Heart left ventricle (tissue), 13 donors: ENCODE results near the gene DIAPH3.

Source experiments
- CTCF ChIP-seq, 12 donors: fragments of 200-600 bp; sonication (generic) in 4 of 12; IDR thresholded peaks; one replicate each; pipeline versions ENCODE4 v1.5.0 to v1.8.0; 2018 to 2022; ENCODE audit warnings: antibody characterized with exemption in 12 of 12, mild to moderate bottlenecking in 5 of 12
- POLR2A ChIP-seq, 2 donors: fragments of 450-650 bp; IDR thresholded peaks; one replicate each; pipeline ENCODE4 v1.6.1; 2017; ENCODE audit warnings: antibody characterized with exemption in 2 of 2, mild to moderate bottlenecking in 2 of 2, moderate library complexity in 2 of 2
- donor health status: ischemic (EF 13 %, LVEDD 7.1; RV severe dilation, severe dysfunction).
- donor health status: DM: no; HTN: yes; CAD: no.
- donor health status: DM: no; HTN: no; CAD: no.
- donor health status: ischemic (EF 25% LVEDD 6.9; RV normal size, moderate dysfunction).
- donor health status: ischemic (EF 25% LVEDD 5.7; RV mildly dilated, moderate dysfunction).
- donor health status: ischemic (EF 35%, LVEDD 5.7; RV mildly dilated, moderate dysfunction).
- donor health status: nonischemic (EF 11% LVEDD 7.7; RV severe dilation, severe dysfunction).
- donor health status: DM: yes; HTN: yes; CAD: no.
- donor health status: PGD.
- donor health status: ischemic (EF 29% LVEDD 5.4; RV normal size, mild dysfunction).
- donor health status: nonischemic (EF 23%, LVEDD 6.1; RV moderate dilation, normal function).

GRCh38 chr13:60109285-60109684 is 54.4 kb downstream of the DIAPH3 start:
- no peak for TF ChIP-seq CTCF (IDR thresholded peaks at IDR 0.05)
- TF ChIP-seq POLR2A (IDR thresholded peaks at IDR 0.05), result no peak
